ENCODE results near the gene OR2A7. TPM values are rescaled to one million over a fixed set of nuclear protein-coding genes. Genes with fewer than 3 reads are reported as not detected.
"Not testable (repeated sequence)": the region's sequence is repeated elsewhere in the genome, so short reads cannot be mapped to it uniquely, and the experiment has no call there.

The OR2A7 gene
- total and polyA plus RNA-seq, 2 donors (not counting 1 experiment from before 2014, with no cell fraction given), result 2.7 to 3.3 TPM

- H3K4me3 Mint-ChIP-seq; H3K27ac Mint-ChIP-seq; H3K27me3 Mint-ChIP-seq; H3K9me3 ChIP-seq (ENCODE audit: control extremely low read depth in 1 of 3, control insufficient read depth in 2 of 3, insufficient read depth in 1 of 3, low read length in 2 of 3); intact Hi-C loops (cut with micrococcal nuclease); H3K4me2 ChIP-seq (replicated peaks; ENCODE audit: low read depth, low read length, poor library complexity, severe bottlenecking); H2AFZ ChIP-seq (ENCODE audit: insufficient read depth, low read depth, low read length, poor library complexity, severe bottlenecking); H3K36me3 ChIP-seq (replicated peaks in 1 of 2; ENCODE audit: control extremely low read depth in 1 of 2, control insufficient read depth in 1 of 2, extremely low read depth in 1 of 2, insufficient read depth in 2 of 2, low read length in 1 of 2); H3K9me3 Mint-ChIP-seq (ENCODE audit: insufficient read depth); H3K27ac ChIP-seq (ENCODE audit: low read length in 2 of 2); ATAC-seq (ENCODE audit: low read depth); DNase-seq; H3K4me3 ChIP-seq (ENCODE audit: control extremely low read depth in 1 of 5, extremely low read depth in 1 of 5, insufficient read depth in 1 of 5, low read depth in 2 of 5, low read length in 4 of 5); H3K4me1 Mint-ChIP-seq; CTCF ChIA-PET; POLR2A ChIA-PET; H3K79me2 ChIP-seq (ENCODE audit: control insufficient read depth, insufficient read depth, low read length); H3K9ac ChIP-seq (ENCODE audit: low read length); H3K27me3 ChIP-seq (replicated peaks in 1 of 4; ENCODE audit: control extremely low read depth in 1 of 4, control insufficient read depth in 3 of 4, insufficient read depth in 4 of 4, low read length in 3 of 4); H3K4me1 ChIP-seq (ENCODE audit: control insufficient read depth in 2 of 2, insufficient read depth in 2 of 2, low read length in 2 of 2); H4K20me1 ChIP-seq (ENCODE audit: control insufficient read depth, insufficient read depth, low read length, poor library complexity, severe bottlenecking): not testable (repeated sequence)
- WGBS (ENCODE audit: insufficient coverage), result 100% methylated on average over 1 of the region's 2 CpGs
These were observed 26.0 kb downstream of the OR2A7 start for GRCh38 chr7:144238530-144239082.

DNA sequence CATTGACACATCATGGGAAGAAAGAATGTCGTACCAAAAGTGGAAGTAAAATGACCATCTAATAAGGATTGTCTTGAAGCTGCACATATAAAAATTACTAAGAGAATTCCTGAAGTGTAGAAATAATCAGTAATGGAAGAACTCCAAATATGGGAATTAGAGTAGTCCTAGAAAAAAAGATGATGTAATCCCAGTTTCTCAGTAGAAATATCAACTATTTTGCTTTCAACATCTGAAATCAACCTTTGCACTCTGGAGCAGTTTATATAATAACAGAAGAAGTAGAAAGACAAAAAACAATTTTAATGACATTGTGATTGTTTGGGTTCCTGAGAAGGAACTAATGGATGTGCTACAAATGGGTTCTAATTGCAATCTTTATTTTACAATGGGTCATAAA lies 31.6 kb downstream of the OR2A7 start:
- ATAC-seq (ENCODE audit: low read depth); H3K9me3 Mint-ChIP-seq (ENCODE audit: insufficient read depth); H3K36me3 ChIP-seq (replicated peaks in 1 of 2; ENCODE audit: control extremely low read depth in 1 of 2, control insufficient read depth in 1 of 2, extremely low read depth in 1 of 2, insufficient read depth in 2 of 2, low read length in 1 of 2); DNase-seq; H3K27ac Mint-ChIP-seq; H3K4me3 ChIP-seq (ENCODE audit: control extremely low read depth in 1 of 5, extremely low read depth in 1 of 5, insufficient read depth in 1 of 5, low read depth in 2 of 5, low read length in 4 of 5); H3K4me1 ChIP-seq (ENCODE audit: control insufficient read depth in 2 of 2, insufficient read depth in 2 of 2, low read length in 2 of 2); CTCF ChIA-PET; H3K9ac ChIP-seq (ENCODE audit: low read length); H4K20me1 ChIP-seq (ENCODE audit: control insufficient read depth, insufficient read depth, low read length, poor library complexity, severe bottlenecking); POLR2A ChIA-PET; H3K79me2 ChIP-seq (ENCODE audit: control insufficient read depth, insufficient read depth, low read length); H3K27ac ChIP-seq (ENCODE audit: low read length in 2 of 2); intact Hi-C loops (cut with micrococcal nuclease); H3K4me1 Mint-ChIP-seq; H3K27me3 ChIP-seq (replicated peaks in 1 of 4; ENCODE audit: control extremely low read depth in 1 of 4, control insufficient read depth in 3 of 4, insufficient read depth in 4 of 4, low read length in 3 of 4); H3K9me3 ChIP-seq (ENCODE audit: control extremely low read depth in 1 of 3, control insufficient read depth in 2 of 3, insufficient read depth in 1 of 3, low read length in 2 of 3); H2AFZ ChIP-seq (ENCODE audit: insufficient read depth, low read depth, low read length, poor library complexity, severe bottlenecking); H3K4me3 Mint-ChIP-seq; H3K4me2 ChIP-seq (replicated peaks; ENCODE audit: low read depth, low read length, poor library complexity, severe bottlenecking); H3K27me3 Mint-ChIP-seq: not testable (repeated sequence)
- WGBS (ENCODE audit: insufficient coverage), result no CpG with 5 or more reads among the region's 1 CpG

GRCh38 chr7:144231027-144231426 lies 33.6 kb downstream of the OR2A7 start:
- no CpG with 5 or more reads among the region's 2 CpGs for WGBS (ENCODE audit: insufficient coverage)
- ATAC-seq (ENCODE audit: low read depth); H3K27me3 Mint-ChIP-seq; H3K9me3 ChIP-seq (ENCODE audit: control extremely low read depth in 1 of 3, control insufficient read depth in 2 of 3, insufficient read depth in 1 of 3, low read length in 2 of 3); H3K4me2 ChIP-seq (replicated peaks; ENCODE audit: low read depth, low read length, poor library complexity, severe bottlenecking); H3K4me3 Mint-ChIP-seq; H3K27ac ChIP-seq (ENCODE audit: low read length in 2 of 2); H3K4me1 Mint-ChIP-seq; H3K27me3 ChIP-seq (replicated peaks in 1 of 4; ENCODE audit: control extremely low read depth in 1 of 4, control insufficient read depth in 3 of 4, insufficient read depth in 4 of 4, low read length in 3 of 4); DNase-seq; H3K36me3 ChIP-seq (replicated peaks in 1 of 2; ENCODE audit: control extremely low read depth in 1 of 2, control insufficient read depth in 1 of 2, extremely low read depth in 1 of 2, insufficient read depth in 2 of 2, low read length in 1 of 2); H3K79me2 ChIP-seq (ENCODE audit: control insufficient read depth, insufficient read depth, low read length); H2AFZ ChIP-seq (ENCODE audit: insufficient read depth, low read depth, low read length, poor library complexity, severe bottlenecking); H4K20me1 ChIP-seq (ENCODE audit: control insufficient read depth, insufficient read depth, low read length, poor library complexity, severe bottlenecking); H3K9me3 Mint-ChIP-seq (ENCODE audit: insufficient read depth); H3K4me1 ChIP-seq (ENCODE audit: control insufficient read depth in 2 of 2, insufficient read depth in 2 of 2, low read length in 2 of 2); H3K9ac ChIP-seq (ENCODE audit: low read length); H3K4me3 ChIP-seq (ENCODE audit: control extremely low read depth in 1 of 5, extremely low read depth in 1 of 5, insufficient read depth in 1 of 5, low read depth in 2 of 5, low read length in 4 of 5); CTCF ChIA-PET; intact Hi-C loops (cut with micrococcal nuclease); H3K27ac Mint-ChIP-seq; POLR2A ChIA-PET: not testable (repeated sequence)

GRCh38 chr7:144228810-144229209 lies 35.8 kb downstream of the OR2A7 start:
- WGBS (ENCODE audit: insufficient coverage), result no CpG with 5 or more reads among the region's 3 CpGs
- H3K4me2 ChIP-seq (replicated peaks; ENCODE audit: low read depth, low read length, poor library complexity, severe bottlenecking); H3K79me2 ChIP-seq (ENCODE audit: control insufficient read depth, insufficient read depth, low read length); H3K4me3 Mint-ChIP-seq; H2AFZ ChIP-seq (ENCODE audit: insufficient read depth, low read depth, low read length, poor library complexity, severe bottlenecking); H3K27me3 ChIP-seq (replicated peaks in 1 of 4; ENCODE audit: control extremely low read depth in 1 of 4, control insufficient read depth in 3 of 4, insufficient read depth in 4 of 4, low read length in 3 of 4); H3K36me3 ChIP-seq (replicated peaks in 1 of 2; ENCODE audit: control extremely low read depth in 1 of 2, control insufficient read depth in 1 of 2, extremely low read depth in 1 of 2, insufficient read depth in 2 of 2, low read length in 1 of 2); H3K9me3 Mint-ChIP-seq (ENCODE audit: insufficient read depth); CTCF ChIA-PET; POLR2A ChIA-PET; intact Hi-C loops (cut with micrococcal nuclease); H3K27ac ChIP-seq (ENCODE audit: low read length in 2 of 2); DNase-seq; H3K27me3 Mint-ChIP-seq; H3K27ac Mint-ChIP-seq; H3K9ac ChIP-seq (ENCODE audit: low read length); ATAC-seq (ENCODE audit: low read depth); H3K9me3 ChIP-seq (ENCODE audit: control extremely low read depth in 1 of 3, control insufficient read depth in 2 of 3, insufficient read depth in 1 of 3, low read length in 2 of 3); H3K4me3 ChIP-seq (ENCODE audit: control extremely low read depth in 1 of 5, extremely low read depth in 1 of 5, insufficient read depth in 1 of 5, low read depth in 2 of 5, low read length in 4 of 5); H3K4me1 ChIP-seq (ENCODE audit: control insufficient read depth in 2 of 2, insufficient read depth in 2 of 2, low read length in 2 of 2); H3K4me1 Mint-ChIP-seq; H4K20me1 ChIP-seq (ENCODE audit: control insufficient read depth, insufficient read depth, low read length, poor library complexity, severe bottlenecking): not testable (repeated sequence)
